K562 (cell line): ENCODE measurements around the gene DAB1. TPM values are rescaled to one million over a fixed set of nuclear protein-coding genes. Genes with fewer than 3 reads are reported as not detected.

Experiments used
- ATAC-seq: fragments of 200-7000 bp; cut with Tn5 transposase; 3 replicates; pipeline ENCODE4 v1.9.1; 2020; ENCODE audit warnings: moderate library complexity
- BruUV-seq: library from RNA; stranded (reverse); fragments of 400-500 nt; replicated peaks from 2 replicates; lab custom pipeline; 2021; lab: Mats Ljungman, UMichigan
- CTCF ChIA-PET: fragments of 300-600 bp; formaldehyde crosslinking; extraction: SDS; loops from one replicate; lab custom pipeline; 2021; ENCODE audit warnings: low intra/inter-chr PET ratio; lab: Yijun Ruan, JAX
- POLR2A ChIA-PET: fragments of 300-600, 350-650 bp; sonication (Branson Sonifier 250); formaldehyde crosslinking; extraction: SDS; loops from one replicate; lab custom pipeline; 2021; ENCODE audit warnings: antibody characterized with exemption, inconsistent platforms; lab: Yijun Ruan, JAX
- DNase-seq, 4 experiments: peaks; one replicate each; pipeline versions ENCODE4 v3.0.0 to v3.0.0-alpha.2; 2011 to 2018; ENCODE audit warnings: low spot score in 3 of 4, mixed read lengths in 3 of 4; ENCODE audit errors: extremely low read depth in 1 of 4
- FAIRE-seq: peaks from 2 replicates; lab custom pipeline; 2011; peaks lifted over from hg19 to GRCh38; lab: Jason Lieb, UNC
- H2AFZ ChIP-seq: 2 replicates; pipeline ENCODE4 v1.6.0; 2011; ENCODE audit warnings: low read depth, low read length, control low read depth, inconsistent platforms
- H3K27ac ChIP-seq: fragments of 200-600 bp; 3 replicates; pipeline ENCODE4 v1.8.0; 2011; ENCODE audit warnings: low read depth, mild to moderate bottlenecking, control low read depth, inconsistent platforms, low read length, moderate library complexity, mixed read lengths; ENCODE audit errors: extremely low read depth
- H3K27me3 ChIP-seq, 2 experiments: fragments of 300-600 bp in 1 of 2; 2 replicates in 1 of 2; 3 replicates in 1 of 2; pipeline versions ENCODE4 v1.6.0 to v1.8.0; 2011; ENCODE audit warnings: inconsistent platforms in 2 of 2, low read length in 2 of 2, mild to moderate bottlenecking in 1 of 2, mixed read lengths in 1 of 2, moderate library complexity in 1 of 2; ENCODE audit not compliant: control insufficient read depth in 2 of 2, insufficient read depth in 2 of 2
- H3K36me3 ChIP-seq: fragments of 300-600 bp; 3 replicates; pipeline ENCODE4 v1.8.0; 2011; ENCODE audit warnings: mild to moderate bottlenecking, low read length, inconsistent platforms; ENCODE audit not compliant: control insufficient read depth, insufficient read depth
- H3K4me1 ChIP-seq, 2 experiments: fragments of 200-600 bp in 1 of 2; replicated peaks in 1 of 2; 2 replicates in 1 of 2; 3 replicates in 1 of 2; pipeline versions ENCODE4 v1.5.1 to v1.8.0; 2011; ENCODE audit warnings: inconsistent platforms in 2 of 2, low read length in 2 of 2, mild to moderate bottlenecking in 1 of 2, mixed read lengths in 1 of 2, moderate library complexity in 1 of 2; ENCODE audit not compliant: control insufficient read depth in 2 of 2, insufficient read depth in 2 of 2
- H3K4me2 ChIP-seq: 2 replicates; pipeline ENCODE4 v1.6.1; 2011; ENCODE audit warnings: low read length, control low read depth, inconsistent platforms, mixed read lengths; ENCODE audit not compliant: insufficient read depth
- H3K4me3 ChIP-seq: fragments of 200-600 bp; sonication (generic), shearing (Covaris generic); 2 replicates; pipeline ENCODE4 v1.5.1; 2016; ENCODE audit warnings: control low read depth, inconsistent platforms
- H3K79me2 ChIP-seq: fragments of 200-600 bp; 3 replicates; pipeline ENCODE4 v1.8.0; 2011; ENCODE audit warnings: low read length, inconsistent platforms; ENCODE audit not compliant: control insufficient read depth, insufficient read depth
- H3K9ac ChIP-seq, 2 experiments: 2 replicates each; pipeline versions ENCODE4 v1.6.0 to v1.6.1; 2011; ENCODE audit warnings: low read depth in 2 of 2, low read length in 2 of 2, control low read depth in 1 of 2, inconsistent platforms in 1 of 2, mild to moderate bottlenecking in 1 of 2, mixed read lengths in 1 of 2; ENCODE audit not compliant: insufficient read depth in 1 of 2
- H3K9me1 ChIP-seq: one replicate; pipeline ENCODE4 v1.6.0; 2011; ENCODE audit warnings: inconsistent platforms, mild to moderate bottlenecking, low read length, moderate library complexity; ENCODE audit not compliant: control insufficient read depth, insufficient read depth
- H3K9me3 ChIP-seq: replicated peaks from 2 replicates; pipeline ENCODE4 v1.5.1; 2011; ENCODE audit warnings: low read depth, low read length, inconsistent platforms; ENCODE audit not compliant: control insufficient read depth, insufficient read depth
- H4K20me1 ChIP-seq: replicated peaks from 2 replicates; pipeline ENCODE4 v1.6.1; 2011; ENCODE audit warnings: low read length, inconsistent platforms, mixed read lengths; ENCODE audit not compliant: control insufficient read depth, insufficient read depth
- CUX1 ChIP-seq: fragments of 200-800 bp; sonication (Bioruptor generic); IDR thresholded peaks from 2 replicates; pipeline ENCODE4 v1.6.1; 2016; ENCODE audit warnings: missing genetic modification characterization, missing compliant biosample characterization
- FOXA3 ChIP-seq, 2 experiments: fragments of 450-650 bp in 1 of 2; sonication (generic) in 1 of 2; formaldehyde crosslinking; IDR thresholded peaks in 1 of 2; conservative IDR thresholded peaks in 1 of 2; 2 replicates each; pipeline versions ENCODE4 v1.4.0 to v1.8.0; 2020 to 2022; ENCODE audit warnings: mild to moderate bottlenecking in 2 of 2, missing genetic modification reagents in 1 of 2
- HDAC3 ChIP-seq: fragments of 450-650 bp; IDR thresholded peaks from 2 replicates; pipeline ENCODE4 v1.6.1; 2018; ENCODE audit warnings: borderline replicate concordance, mild to moderate bottlenecking, moderate library complexity; ENCODE audit not compliant: partially characterized antibody
- KLF16 ChIP-seq: IDR thresholded peaks from 2 replicates; pipeline ENCODE4 v1.6.1; 2016; ENCODE audit warnings: antibody characterized with exemption
- RBM22 ChIP-seq: fragments of 200-400 bp; formaldehyde crosslinking; IDR thresholded peaks from 2 replicates; pipeline ENCODE4 v1.6.1; 2018; ENCODE audit warnings: low read length, low read depth; ENCODE audit not compliant: poor library complexity, severe bottlenecking
- SMC3 ChIP-seq: conservative IDR thresholded peaks from 2 replicates; pipeline ENCODE4 v1.6.1; 2011; ENCODE audit warnings: low read depth, low read length, improper control_type of control experiment; ENCODE audit not compliant: insufficient read depth
- TGIF2 ChIP-seq: sonication (generic); formaldehyde crosslinking; IDR thresholded peaks from 2 replicates; pipeline ENCODE4 v1.8.1; 2022; ENCODE audit warnings: mild to moderate bottlenecking, missing genetic modification reagents, moderate library complexity
- ZFP1 ChIP-seq: fragments of 450-650 bp; formaldehyde crosslinking; IDR thresholded peaks from 2 replicates; pipeline ENCODE4 v1.4.0; 2020; ENCODE audit warnings: mild to moderate bottlenecking, mixed read lengths
- ZNF197 ChIP-seq: fragments of 200-800 bp; sonication (Bioruptor generic); IDR thresholded peaks from 2 replicates; pipeline ENCODE4 v1.6.1; 2016; ENCODE audit warnings: low read depth, missing genetic modification characterization, missing compliant biosample characterization
- WGBS: fragments of 100-300 bp; shearing (Covaris generic); methylation state at CpG from one replicate; pipeline ENCODE4 v1.1.6; 2016; ENCODE audit warnings: low coverage, mixed read lengths; ENCODE audit not compliant: insufficient coverage; ENCODE audit errors: missing lambda C conversion rate; 5-methylcytosine and 5-hydroxymethylcytosine counted together
- in situ Hi-C: fragments of 300-500 bp; cut with MboI; formaldehyde crosslinking; loops from 4 replicates; pipeline ENCODE4 v1.15.0; 2018; ENCODE audit warnings: inconsistent platforms, mixed read lengths
- intact Hi-C: fragments of 100-400 bp; cut with micrococcal nuclease; formaldehyde crosslinking; loops from 2 replicates; pipeline ENCODE4 v1.14.2; 2022
- polyA plus RNA-seq, 8 experiments: library from polyadenylated mRNA; depleted of rRNA in 4 of 8; stranded (reverse) in 5 of 8; unstranded in 3 of 8; fragments of >200 nt; fragmentation: Nextera tagmentation in 2 of 8; fragmentation: Illumina TruSeq in 1 of 8; extraction: Ambion mirVana in 2 of 8; extraction: Trizol in 1 of 8; gene quantifications; 2 replicates each; pipeline versions ENCODE4 v1.2.1 to v1.2.3, GENCODE V29; 2011 to 2014; ENCODE audit warnings: inconsistent platforms in 1 of 8, missing spikeins in 1 of 8
- total RNA-seq, 7 experiments: library from RNA; depleted of rRNA in 6 of 7; stranded (reverse); fragments of >200 nt in 6 of 7; fragmentation: Illumina TruSeq in 2 of 7; extraction: Trizol in 2 of 7; gene quantifications; 2 replicates each; pipeline versions ENCODE4 v1.2.1 to v1.2.3, GENCODE V29; 2011 to 2021; ENCODE audit warnings: low replicate concordance in 1 of 7
- TF ChIP-seq, protein P1 (sequence below): IDR thresholded peaks from 3 replicates; pipeline ENCODE4 v1.6.1; 2011; ENCODE audit warnings: borderline replicate concordance, mild to moderate bottlenecking; ENCODE audit not compliant: insufficient read length, insufficient read depth
- TF ChIP-seq, protein P2 (sequence below): fragments of 250-450 bp; sonication (Bioruptor Pico); IDR thresholded peaks from 2 replicates; pipeline ENCODE4 v1.8.0; 2022; ENCODE audit warnings: moderate library complexity, mild to moderate bottlenecking, inconsistent platforms

DAB1 gene
- total and polyA plus RNA-seq, 9 of the 15 experiments (the other 6 are each of a cell fraction or from before 2014, with no cell fraction given), result not detected

DNA sequence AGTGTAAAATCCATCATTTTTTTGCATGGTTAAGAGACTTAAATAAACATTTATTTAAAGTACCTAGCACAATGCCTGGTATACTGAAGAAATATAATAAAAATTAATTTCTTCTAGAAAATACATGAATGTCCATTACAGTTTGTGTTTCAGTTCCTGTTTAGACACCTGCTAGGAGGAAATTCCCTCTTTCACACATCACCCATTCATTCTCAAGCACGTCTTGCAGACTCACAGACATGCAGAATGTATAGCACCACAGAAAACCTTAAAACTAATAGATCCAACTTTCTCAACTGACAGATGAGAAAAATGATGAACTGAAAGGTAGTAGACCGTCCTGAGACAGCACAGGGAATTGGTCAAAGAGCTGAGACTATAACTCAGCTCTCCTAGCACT, 285.9 kb downstream of the DAB1 start:
- Histone ChIP-seq H3K79me2 (no peaks in the 10 kb centered on the region), H3K9me3 (no peaks in the 10 kb centered on the region), H3K4me1 (no peaks in the 10 kb centered on the region), H3K9me1 (no peaks in the 10 kb centered on the region), H3K36me3 (no peaks in the 10 kb centered on the region), H3K27me3 (peaks cover 0 to 7% of the 10 kb centered on the region in 2 experiments; a peak in 4 of 5 replicates), H4K20me1 (no peaks in the 10 kb centered on the region), H3K9ac (no peak overlapping the region), H3K27ac (no peak overlapping the region), H2AFZ (no peak overlapping the region), H3K4me2 (no peak overlapping the region), H3K4me3 (no peak overlapping the region)
- intact Hi-C loops, result no loop called here
- no peak for TF ChIP-seq SMC3
- no peak for TF ChIP-seq KLF16
- TF ChIP-seq ZFP1 (CRISPR knock-in tag), result no peak
- TF ChIP-seq, protein P1, sequence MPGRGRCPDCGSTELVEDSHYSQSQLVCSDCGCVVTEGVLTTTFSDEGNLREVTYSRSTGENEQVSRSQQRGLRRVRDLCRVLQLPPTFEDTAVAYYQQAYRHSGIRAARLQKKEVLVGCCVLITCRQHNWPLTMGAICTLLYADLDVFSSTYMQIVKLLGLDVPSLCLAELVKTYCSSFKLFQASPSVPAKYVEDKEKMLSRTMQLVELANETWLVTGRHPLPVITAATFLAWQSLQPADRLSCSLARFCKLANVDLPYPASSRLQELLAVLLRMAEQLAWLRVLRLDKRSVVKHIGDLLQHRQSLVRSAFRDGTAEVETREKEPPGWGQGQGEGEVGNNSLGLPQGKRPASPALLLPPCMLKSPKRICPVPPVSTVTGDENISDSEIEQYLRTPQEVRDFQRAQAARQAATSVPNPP, result no peak
- TF ChIP-seq ZNF197 (CRISPR knock-in tag), result no peak
- TF ChIP-seq CUX1 (CRISPR knock-in tag), result no peak
- TF ChIP-seq, protein P2, sequence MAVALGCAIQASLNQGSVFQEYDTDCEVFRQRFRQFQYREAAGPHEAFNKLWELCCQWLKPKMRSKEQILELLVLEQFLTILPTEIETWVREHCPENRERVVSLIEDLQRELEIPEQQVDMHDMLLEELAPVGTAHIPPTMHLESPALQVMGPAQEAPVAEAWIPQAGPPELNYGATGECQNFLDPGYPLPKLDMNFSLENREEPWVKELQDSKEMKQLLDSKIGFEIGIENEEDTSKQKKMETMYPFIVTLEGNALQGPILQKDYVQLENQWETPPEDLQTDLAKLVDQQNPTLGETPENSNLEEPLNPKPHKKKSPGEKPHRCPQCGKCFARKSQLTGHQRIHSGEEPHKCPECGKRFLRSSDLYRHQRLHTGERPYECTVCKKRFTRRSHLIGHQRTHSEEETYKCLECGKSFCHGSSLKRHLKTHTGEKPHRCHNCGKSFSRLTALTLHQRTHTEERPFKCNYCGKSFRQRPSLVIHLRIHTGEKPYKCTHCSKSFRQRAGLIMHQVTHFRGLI, result no peak
- no peak for TF ChIP-seq HDAC3
- TF ChIP-seq FOXA3 (CRISPR knock-in tag; conservative IDR thresholded peaks at IDR 0.05 in 1 of 2, IDR thresholded peaks at IDR 0.05 in 1 of 2), result no peak
- TF ChIP-seq RBM22, result no peak
- TF ChIP-seq TGIF2 (CRISPR knock-in tag), result no peak
- no peak for ATAC-seq
- 0% methylated on average over 2 of the region's 2 CpGs for WGBS
- no peak for FAIRE-seq
- no peak for DNase-seq
- no TSS peak for BruUV-seq
- in situ Hi-C loops, result no loop called here
- POLR2A ChIA-PET, result no interaction called here
- CTCF ChIA-PET, result no interaction called here
